Ramos (cell line): ENCODE data around the gene TTF2.
"Not testable (repeated sequence)": the region's sequence is repeated elsewhere in the genome, so short reads cannot be mapped to it uniquely, and the experiment has no call there.

Experiments
- in situ Hi-C: fragments of 300-500 bp; cut with MboI; formaldehyde crosslinking; loops from one replicate; pipeline ENCODE4 v1.14.3; 2022; ENCODE audit warnings: low sequenced_read_pairs; ENCODE audit not compliant: unreplicated experiment

The TTF2 gene

GRCh38 chr1:117116784-117117130 is 56.6 kb downstream of the TTF2 start:
- in situ Hi-C loops, result no loop called here

GRCh38 chr1:117117697-117118096 is 57.6 kb downstream of the TTF2 start:
- in situ Hi-C loops, result no loop called here

- in situ Hi-C loops, result no loop called here
Measured at GRCh38 chr1:117118137-117118536, 58.0 kb downstream of the TTF2 start.

GRCh38 chr1:117119144-117119543 is 59.0 kb downstream of the TTF2 start:
- in situ Hi-C loops, result not testable (repeated sequence)

- in situ Hi-C loops, result no loop called here
Measured at GRCh38 chr1:117120774-117121588, 60.9 kb downstream of the TTF2 start.

- in situ Hi-C loops, result no loop called here
Measured at GRCh38 chr1:117121589-117122329, 61.6 kb downstream of the TTF2 start, which contains the start of gene TRIM45. Gene TRIM45, minus strand, starts transcription at chr1:117121749. Its CDS starts 548 bp downstream, at chr1:117121201.

- in situ Hi-C loops, result no loop called here
Measured at GRCh38 chr1:117122330-117123025, 62.4 kb downstream of the TTF2 start.

- in situ Hi-C loops, result no loop called here
Measured at GRCh38 chr1:117123274-117123673, 63.1 kb downstream of the TTF2 start.

GRCh38 chr1:117124661-117125060 is 64.5 kb downstream of the TTF2 start:
- in situ Hi-C loops, result no loop called here

- in situ Hi-C loops, result no loop called here
Measured at GRCh38 chr1:117127795-117128194, 67.7 kb downstream of the TTF2 start.

- in situ Hi-C loops, result no loop called here
Measured at GRCh38 chr1:117128323-117129079, 68.4 kb downstream of the TTF2 start.

GRCh38 chr1:117130526-117130925 is 70.4 kb downstream of the TTF2 start:
- in situ Hi-C loops, result no loop called here

- in situ Hi-C loops, result no loop called here
Measured at GRCh38 chr1:117135329-117135728, 75.2 kb downstream of the TTF2 start.

GRCh38 chr1:117136749-117137148 is 76.6 kb downstream of the TTF2 start:
- in situ Hi-C loops, result no loop called here

GRCh38 chr1:117137281-117137855 is 77.2 kb downstream of the TTF2 start:
- in situ Hi-C loops, result no loop called here

GRCh38 chr1:117138106-117138505 is 78.0 kb downstream of the TTF2 start:
- in situ Hi-C loops, result no loop called here

- in situ Hi-C loops, result no loop called here
Measured at GRCh38 chr1:117138561-117138960, 78.4 kb downstream of the TTF2 start.

- in situ Hi-C loops, result no loop called here
Measured at GRCh38 chr1:117142200-117142599, 82.1 kb downstream of the TTF2 start.

- in situ Hi-C loops, result no loop called here
Measured at GRCh38 chr1:117143172-117143571, 83.0 kb downstream of the TTF2 start.

- in situ Hi-C loops, result no loop called here
Measured at GRCh38 chr1:117143871-117144270, 83.7 kb downstream of the TTF2 start.
